Measurements from ENCODE around the gene KRTAP19-7. TPM values are rescaled to one million over a fixed set of nuclear protein-coding genes. Genes with fewer than 3 reads are reported as not detected.
A peak's percentile ranks its signal among the peaks of the same experiment; 100 is the strongest.

KRTAP19-7 gene
- not detected for total RNA-seq
- long read RNA-seq = 0 reads

- intact Hi-C loops (cut with DNase I) = no loop called here
- ATAC-seq = no peak
- no peak for DNase-seq
Observed at GRCh38 chr21:30561264-30561895, at the start of gene KRTAP19-7. TSS of gene KRTAP19-7 (minus strand) at chr21:30561314. CDS start at chr21:30561289, 25 bp downstream.

- ATAC-seq = no peak
- intact Hi-C loops (cut with DNase I) = no loop called here
- DNase-seq = no peak
Observed at GRCh38 chr21:30605968-30606367, 44.9 kb upstream of the KRTAP19-7 start.

GRCh38 chr21:30600787-30601186, 39.7 kb upstream of the KRTAP19-7 start, which contains the start of gene KRTAP22-1:
TSS of gene KRTAP22-1 (plus strand) at chr21:30601087.
- no peak for DNase-seq
- intact Hi-C loops (cut with DNase I) = no loop called here
- ATAC-seq = no peak

GRCh38 chr21:30598802-30599201, 37.7 kb upstream of the KRTAP19-7 start, which contains the start of gene KRTAP6-2:
TSS of gene KRTAP6-2 (minus strand) at chr21:30598902. CDS start at chr21:30598874, 28 bp downstream.
- intact Hi-C loops (cut with DNase I) = no loop called here
- no peak for ATAC-seq
- no peak for DNase-seq

GRCh38 chr21:30592140-30592539, 31.0 kb upstream of the KRTAP19-7 start, which contains the start of gene KRTAP6-3:
TSS of gene KRTAP6-3 (plus strand) at chr21:30592440. CDS start at chr21:30592446, 6 bp downstream.
- DNase-seq (no peak), ATAC-seq (no peak)
- intact Hi-C loops (cut with DNase I) = no loop called here

GRCh38 chr21:30590297-30590696, 29.2 kb upstream of the KRTAP19-7 start, which contains the start of gene KRTAP22-2:
TSS of gene KRTAP22-2 (minus strand) at chr21:30590397.
- DNase-seq (no peak), ATAC-seq (no peak)
- intact Hi-C loops (cut with DNase I) = no loop called here

GRCh38 chr21:30582870-30583269, 21.8 kb upstream of the KRTAP19-7 start:
- ATAC-seq (no peak), DNase-seq (no peak)
- intact Hi-C loops (cut with DNase I) = no loop called here

GRCh38 chr21:30580132-30580531, 19.0 kb upstream of the KRTAP19-7 start:
- intact Hi-C loops (cut with DNase I) = no loop called here
- no peak for DNase-seq
- no peak for ATAC-seq

GRCh38 chr21:30579346-30579745, 18.2 kb upstream of the KRTAP19-7 start:
- DNase-seq = no peak
- intact Hi-C loops (cut with DNase I) = no loop called here
- ATAC-seq = no peak

- intact Hi-C loops (cut with DNase I) = no loop called here
- ATAC-seq (peak in 1 of 2 donors; percentile 83), DNase-seq (no peak)
Observed at GRCh38 chr21:30577766-30578165, 16.7 kb upstream of the KRTAP19-7 start.

- intact Hi-C loops (cut with DNase I) = loop anchor here in 1 of 2 donors (5.0 kb wide), 1 partner anchor 90 kb away; no protein-coding TSS in a partner anchor
- no peak for DNase-seq
- ATAC-seq = peak in 1 of 2 donors; percentile 29
Observed at GRCh38 chr21:30567617-30568016, 6.5 kb upstream of the KRTAP19-7 start.

- DNase-seq (no peak), ATAC-seq (no peak)
- intact Hi-C loops (cut with DNase I) = no loop called here
Observed at GRCh38 chr21:30563630-30564029, 2.5 kb upstream of the KRTAP19-7 start.

- intact Hi-C loops (cut with DNase I) = no loop called here
- ATAC-seq = peak; percentile 72 to 81
Observed at GRCh38 chr21:30563072-30563471, 2.0 kb upstream of the KRTAP19-7 start.

GRCh38 chr21:30561957-30562356, 843 bp upstream of the KRTAP19-7 start:
- no peak for ATAC-seq
- intact Hi-C loops (cut with DNase I) = no loop called here

More at GRCh38 chr21:30563072-30563471, 2.0 kb upstream of the KRTAP19-7 start:
- no peak for DNase-seq

GRCh38 chr21:30555095-30555494, 6.0 kb downstream of the KRTAP19-7 start:
- ATAC-seq = no peak

More at GRCh38 chr21:30561957-30562356, 843 bp upstream of the KRTAP19-7 start:
- DNase-seq = no peak

GRCh38 chr21:30552782-30553181, 8.3 kb downstream of the KRTAP19-7 start:
- intact Hi-C loops (cut with DNase I) = no loop called here
- no peak for DNase-seq
- no peak for ATAC-seq

More at GRCh38 chr21:30555095-30555494, 6.0 kb downstream of the KRTAP19-7 start:
- DNase-seq = no peak
- intact Hi-C loops (cut with DNase I) = no loop called here

- no peak for ATAC-seq
- intact Hi-C loops (cut with DNase I) = no loop called here
Observed at GRCh38 chr21:30541764-30542163, 19.4 kb downstream of the KRTAP19-7 start, which contains the start of gene KRTAP19-6. TSS of gene KRTAP19-6 (minus strand) at chr21:30541864. CDS start at chr21:30541833, 31 bp downstream.

GRCh38 chr21:30518876-30519275, 42.2 kb downstream of the KRTAP19-7 start:
- intact Hi-C loops (cut with DNase I) = no loop called here
- no peak for DNase-seq
- ATAC-seq = no peak

More at GRCh38 chr21:30541764-30542163, 19.4 kb downstream of the KRTAP19-7 start, which contains the start of gene KRTAP19-6:
- no peak for DNase-seq

- intact Hi-C loops (cut with DNase I) = no loop called here
- no peak for ATAC-seq
Observed at GRCh38 chr21:30515681-30516080, 45.4 kb downstream of the KRTAP19-7 start.

More at GRCh38 chr21:30515681-30516080, 45.4 kb downstream of the KRTAP19-7 start:
- DNase-seq = no peak

Measured in left cardiac atrium (tissue), 4 donors.